GM04504 (cell line): ENCODE data around the gene MAPK8IP1.

Experiments
- DNase-seq: peaks from one replicate; pipeline ENCODE4 v3.0.0-alpha.2; 2012; ENCODE audit warnings: low read depth

The MAPK8IP1 gene

GRCh38 chr11:45909594-45910475 is 24.4 kb downstream of the MAPK8IP1 start:
- no peak for DNase-seq

- DNase-seq, result no peak
Measured at GRCh38 chr11:45910623-45911022, 25.2 kb downstream of the MAPK8IP1 start.

- DNase-seq, result no peak
Measured at GRCh38 chr11:45913514-45913913, 28.1 kb downstream of the MAPK8IP1 start.

- no peak for DNase-seq
Measured at GRCh38 chr11:45913942-45914635, 28.6 kb downstream of the MAPK8IP1 start.

GRCh38 chr11:45915446-45915845 is 30.0 kb downstream of the MAPK8IP1 start:
- no peak for DNase-seq

GRCh38 chr11:45917286-45917622 is 31.8 kb downstream of the MAPK8IP1 start:
- no peak for DNase-seq

- DNase-seq, result peak; percentile 100
Measured at GRCh38 chr11:45917623-45918330, 32.3 kb downstream of the MAPK8IP1 start, which contains the start of gene PEX16. PEX16 (minus strand) TSS chr11:45917877; CDS start chr11:45917811, 66 bp downstream.

GRCh38 chr11:45918331-45918941 is 33.0 kb downstream of the MAPK8IP1 start:
- peak; percentile 44 for DNase-seq

GRCh38 chr11:45918962-45919675 is 33.7 kb downstream of the MAPK8IP1 start:
- DNase-seq, result no peak

GRCh38 chr11:45919806-45920530 is 34.5 kb downstream of the MAPK8IP1 start:
- DNase-seq, result no peak

- no peak for DNase-seq
Measured at GRCh38 chr11:45920531-45921477, 35.4 kb downstream of the MAPK8IP1 start.

GRCh38 chr11:45921561-45922424 is 36.3 kb downstream of the MAPK8IP1 start:
- no peak for DNase-seq

GRCh38 chr11:45922425-45923082 is 37.1 kb downstream of the MAPK8IP1 start, which contains the start of gene LARGE2:
LARGE2 (plus strand) TSS chr11:45922656; CDS start chr11:45922883, 227 bp downstream.
- DNase-seq, result no peak

GRCh38 chr11:45924036-45924915 is 38.8 kb downstream of the MAPK8IP1 start:
- DNase-seq, result no peak

- DNase-seq, result no peak
Measured at GRCh38 chr11:45924927-45925326, 39.5 kb downstream of the MAPK8IP1 start.

GRCh38 chr11:45925550-45925949 is 40.1 kb downstream of the MAPK8IP1 start:
- DNase-seq, result no peak

GRCh38 chr11:45926001-45926401 is 40.5 kb downstream of the MAPK8IP1 start:
- DNase-seq, result no peak
